ENCODE measurements around the gene UBE4B.

UBE4B gene

DNA sequence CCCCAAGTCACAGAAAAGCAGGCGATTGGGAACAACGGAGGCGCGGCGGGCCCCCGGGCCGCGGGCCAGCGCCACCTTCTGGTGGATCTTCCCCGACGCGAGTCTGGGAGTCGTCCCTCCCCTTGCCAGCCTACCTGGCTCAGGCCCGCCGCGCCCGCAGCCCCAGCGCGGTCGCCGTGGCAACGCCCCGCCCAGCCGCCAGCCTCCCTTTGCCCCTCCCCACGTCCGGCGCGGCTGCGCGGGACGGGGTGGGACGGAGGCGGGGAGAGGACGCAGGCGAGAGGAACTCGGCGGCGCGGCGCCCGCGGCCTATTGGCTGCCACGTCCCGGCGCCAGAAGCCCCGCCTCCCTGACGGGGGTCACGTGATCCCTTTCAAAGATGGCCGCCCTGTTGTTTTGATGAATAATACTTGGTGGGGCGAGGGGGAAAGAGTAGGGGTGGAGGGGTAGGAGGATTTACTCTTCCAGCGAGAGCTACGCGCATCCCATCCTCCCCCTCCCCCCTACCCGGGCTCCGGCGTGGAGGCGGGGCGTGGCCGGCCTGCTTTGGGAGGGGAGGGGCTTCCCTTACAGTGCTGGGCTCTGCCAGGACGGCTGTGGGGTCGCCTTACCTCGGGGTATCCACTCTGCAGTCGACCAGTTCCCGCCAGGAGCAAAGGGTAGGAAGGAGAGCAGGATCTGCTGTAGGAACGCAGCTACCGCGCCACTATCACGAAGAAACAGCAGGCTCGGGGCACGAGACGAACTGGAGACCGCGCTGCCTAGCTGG is at the start of gene UBE4B:
Gene UBE4B (plus strand): TSS at position 369 of the 769 bp plus-strand sequence. CDS start 713 bp downstream, outside the sequence.
- TF ChIP-seq CTCF (IDR thresholded peaks at IDR 0.05; ENCODE audit: low read depth, low read length) = peak; percentile 68
- DNase-seq (ENCODE audit: extremely low read depth, low read depth) = peak; percentile 95

DNA sequence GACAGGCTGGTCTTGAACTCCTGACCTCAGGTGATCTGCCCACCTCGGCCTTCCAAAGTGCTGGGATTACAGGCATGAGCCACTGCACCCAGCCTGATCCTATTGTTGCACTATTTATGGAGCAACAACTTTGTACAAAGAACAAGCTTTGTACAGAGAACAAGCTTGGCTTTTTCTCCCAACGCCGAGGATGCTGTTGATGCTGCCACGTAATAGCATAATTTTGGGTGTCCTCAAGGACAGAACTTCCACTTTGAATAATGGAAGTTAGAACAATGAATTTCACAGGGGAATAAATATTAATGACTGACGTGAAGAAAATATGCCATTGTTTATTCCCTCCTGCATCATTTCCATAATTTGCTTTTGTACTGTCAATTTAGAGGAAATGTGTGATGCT is 48.5 kb upstream of the UBE4B start:
- no peak for DNase-seq (ENCODE audit: extremely low read depth, low read depth)
- TF ChIP-seq CTCF (IDR thresholded peaks at IDR 0.05; ENCODE audit: low read depth, low read length) = no peak

- no peak for TF ChIP-seq CTCF (IDR thresholded peaks at IDR 0.05; ENCODE audit: low read depth, low read length)
- no peak for DNase-seq (ENCODE audit: extremely low read depth, low read depth)
Measured at GRCh38 chr1:9985001-9985400, 47.8 kb upstream of the UBE4B start.

DNA sequence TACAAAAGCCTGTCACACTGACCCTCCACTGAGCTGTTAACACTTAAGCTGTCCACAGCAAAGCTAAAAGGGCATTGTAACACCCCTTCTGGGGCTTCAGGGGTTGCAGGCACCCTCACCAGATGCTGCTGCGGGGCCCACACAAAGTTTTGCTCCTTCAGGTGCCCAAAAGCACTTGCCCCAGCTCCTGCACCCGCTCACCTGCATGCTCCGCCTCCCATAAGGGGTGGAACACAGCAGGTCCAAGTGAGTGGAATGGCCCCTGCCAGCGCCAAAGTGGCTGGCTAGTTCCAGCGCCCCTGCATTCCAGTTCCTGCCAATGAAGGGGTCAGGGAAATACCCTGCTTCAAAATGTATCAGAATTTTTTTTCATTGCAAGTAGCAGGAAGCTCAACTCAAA is 43.0 kb upstream of the UBE4B start:
- no peak for DNase-seq (ENCODE audit: extremely low read depth, low read depth)
- TF ChIP-seq CTCF (IDR thresholded peaks at IDR 0.05; ENCODE audit: low read depth, low read length) = no peak

- DNase-seq (ENCODE audit: extremely low read depth, low read depth) = no peak
- no peak for TF ChIP-seq CTCF (IDR thresholded peaks at IDR 0.05; ENCODE audit: low read depth, low read length)
Measured at GRCh38 chr1:9990944-9991343, 41.8 kb upstream of the UBE4B start.

GRCh38 chr1:9992910-9993309 is 39.8 kb upstream of the UBE4B start:
- no peak for DNase-seq (ENCODE audit: extremely low read depth, low read depth)
- no peak for TF ChIP-seq CTCF (IDR thresholded peaks at IDR 0.05; ENCODE audit: low read depth, low read length)

DNA sequence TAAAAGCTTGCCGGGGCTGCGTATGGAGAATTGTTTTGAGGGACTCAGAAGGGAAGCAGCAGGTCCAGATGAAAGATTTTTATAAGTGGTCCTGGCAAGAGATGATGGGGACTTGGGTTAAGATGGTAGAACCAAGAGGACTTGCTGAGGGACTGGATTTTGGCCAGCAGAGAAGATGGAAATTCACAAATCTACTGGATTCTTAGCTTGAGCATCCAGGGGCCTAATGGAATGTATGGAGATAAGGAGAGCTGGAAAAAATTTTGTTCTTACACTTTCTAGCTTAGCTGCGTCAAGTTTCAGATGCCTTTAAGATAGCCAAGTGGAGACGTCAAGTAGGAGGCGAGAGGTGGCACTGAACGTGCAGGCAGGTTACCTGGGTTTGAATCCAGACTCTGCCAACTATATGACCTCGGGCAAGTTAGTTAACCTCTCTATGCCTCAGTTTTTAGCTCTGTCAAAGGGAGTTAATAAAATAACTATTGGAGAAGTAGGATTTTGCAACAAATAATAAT is 39.1 kb upstream of the UBE4B start:
- no peak for DNase-seq (ENCODE audit: extremely low read depth, low read depth)
- no peak for TF ChIP-seq CTCF (IDR thresholded peaks at IDR 0.05; ENCODE audit: low read depth, low read length)
